ENCODE measurements around the gene CISTR.
"Not testable (repeated sequence)": the region's sequence is repeated elsewhere in the genome, so short reads cannot be mapped to it uniquely, and the experiment has no call there.

Gene CISTR

DNA sequence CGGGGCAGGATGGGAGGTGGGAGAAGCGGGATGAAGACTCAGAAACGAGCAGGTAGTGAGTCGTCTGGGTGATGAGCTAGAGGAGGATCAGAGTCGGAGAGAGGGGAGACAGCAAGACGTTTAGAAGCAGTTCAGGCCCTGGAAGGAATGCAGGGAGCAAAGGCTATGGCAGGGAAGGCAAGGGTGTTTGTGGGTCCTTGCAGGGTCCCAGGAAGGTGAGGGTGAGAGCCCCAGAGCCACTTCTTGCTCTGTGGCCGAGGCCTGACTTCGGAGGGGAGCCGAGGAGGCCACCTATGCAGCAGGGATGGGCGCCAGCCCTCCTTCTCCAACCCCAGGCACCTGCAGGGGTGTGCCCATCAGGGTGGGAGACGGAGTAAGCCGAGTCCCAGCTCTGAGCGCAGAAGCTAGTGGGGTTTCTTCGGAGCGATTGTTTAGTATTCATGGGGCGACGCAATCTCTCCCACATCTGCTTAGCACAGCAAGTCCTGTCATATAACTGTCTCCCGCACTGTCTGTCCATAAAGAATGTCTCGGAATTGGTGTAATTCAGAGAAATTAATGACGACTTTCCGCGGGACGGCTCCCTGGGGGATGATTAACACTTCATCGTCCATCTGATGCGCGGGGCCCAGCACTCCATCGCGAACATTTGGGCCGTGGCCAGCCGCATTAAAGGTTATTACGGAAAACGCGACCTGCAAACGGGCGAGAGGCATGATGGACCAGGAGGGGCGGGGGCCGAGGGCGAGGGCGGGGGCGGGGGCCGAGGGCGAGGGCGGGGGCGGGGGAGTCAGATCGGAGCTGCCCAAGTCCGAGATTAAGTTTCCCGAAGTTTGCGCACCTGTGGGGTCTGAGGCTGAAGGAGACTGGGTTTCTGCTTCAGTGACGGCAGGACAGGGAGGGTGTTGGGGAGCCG lies 12.3 kb downstream of the CISTR start:
- no peak for DNase-seq

DNA sequence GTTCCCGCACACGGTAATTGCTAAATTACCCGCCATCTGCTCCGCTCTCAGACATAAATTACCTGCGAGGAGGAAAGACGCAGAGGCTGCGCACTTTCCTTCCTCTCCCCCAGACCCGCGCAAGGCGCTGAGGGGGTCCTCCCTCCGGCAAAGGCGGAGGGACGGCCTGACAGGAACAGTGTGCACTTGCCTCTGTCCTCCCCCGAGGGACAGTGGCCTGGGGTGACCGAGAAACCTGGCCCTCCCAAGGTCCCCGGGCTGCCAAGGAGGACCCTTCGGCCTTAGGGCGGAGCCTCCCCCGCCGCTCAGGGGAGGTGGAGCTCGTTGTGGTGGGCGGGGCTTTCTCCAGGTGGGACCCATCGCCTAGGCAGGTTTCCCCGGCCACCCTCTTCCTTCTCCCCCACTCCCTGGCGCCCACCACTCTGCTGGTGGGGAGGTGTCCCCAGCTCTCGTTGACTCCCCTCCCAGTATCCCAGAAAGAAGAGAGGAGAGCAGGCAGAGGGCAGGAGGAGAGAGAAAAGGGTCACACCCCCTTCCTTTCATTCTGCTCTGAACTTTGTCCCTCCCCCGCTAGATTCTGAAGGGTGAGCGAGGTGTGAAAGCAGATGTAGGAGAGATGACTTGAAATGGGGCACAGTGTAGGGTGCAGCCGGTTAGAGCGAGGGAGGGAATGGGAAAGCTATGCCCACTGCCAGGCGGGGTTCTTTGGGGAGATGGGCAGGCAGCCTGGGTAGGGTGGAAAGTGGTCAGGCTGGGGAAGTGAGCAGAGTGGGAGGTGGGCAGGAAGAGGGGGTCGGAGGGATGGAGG lies 13.2 kb downstream of the CISTR start:
- DNase-seq: no peak

DNA sequence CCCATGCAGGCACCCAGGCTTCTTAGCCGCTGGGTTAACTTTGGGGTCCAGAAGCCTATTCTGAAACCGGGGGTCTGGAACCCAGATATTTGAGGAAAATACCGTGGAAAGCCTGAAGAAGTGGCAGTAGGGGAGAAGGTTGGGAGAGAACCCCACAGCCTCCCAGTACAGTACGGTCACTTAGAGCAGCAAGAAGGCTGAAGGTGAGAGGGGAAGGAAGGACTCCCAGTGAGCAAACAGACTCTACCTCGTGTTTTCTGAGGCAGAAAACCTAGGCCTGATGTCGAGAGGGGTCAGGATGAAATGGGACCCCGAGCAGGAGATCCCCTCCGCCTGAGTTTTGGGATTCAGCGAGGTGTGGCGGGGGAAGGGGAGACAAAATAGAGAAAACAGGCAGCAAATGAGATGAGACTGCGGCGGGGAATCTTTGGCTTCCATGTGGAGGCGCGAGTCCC lies 13.8 kb downstream of the CISTR start:
- DNase-seq: no peak

- no peak for DNase-seq
These were observed 14.5 kb downstream of the CISTR start for GRCh38 chr12:53737093-53737808.

DNA sequence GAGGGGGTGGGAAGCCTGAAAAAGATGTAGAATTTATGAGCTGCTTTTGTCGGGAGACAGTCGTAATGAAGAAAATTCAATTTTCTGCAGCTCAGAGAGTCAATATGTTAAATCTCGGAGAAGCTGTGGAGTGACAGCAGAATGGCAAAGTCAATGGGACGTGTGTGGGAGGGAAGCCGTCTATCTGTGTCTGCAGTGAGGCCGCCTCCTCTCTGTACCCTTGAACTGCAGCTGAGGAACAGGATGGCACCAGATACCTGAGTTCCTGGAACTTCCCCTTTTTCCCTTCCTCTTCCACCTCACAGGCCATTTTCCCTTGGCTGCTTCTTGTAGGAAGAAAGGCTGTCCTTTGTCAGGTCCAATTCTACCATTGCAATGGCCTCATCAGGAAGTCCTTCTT lies 15.2 kb downstream of the CISTR start:
- no peak for DNase-seq

DNA sequence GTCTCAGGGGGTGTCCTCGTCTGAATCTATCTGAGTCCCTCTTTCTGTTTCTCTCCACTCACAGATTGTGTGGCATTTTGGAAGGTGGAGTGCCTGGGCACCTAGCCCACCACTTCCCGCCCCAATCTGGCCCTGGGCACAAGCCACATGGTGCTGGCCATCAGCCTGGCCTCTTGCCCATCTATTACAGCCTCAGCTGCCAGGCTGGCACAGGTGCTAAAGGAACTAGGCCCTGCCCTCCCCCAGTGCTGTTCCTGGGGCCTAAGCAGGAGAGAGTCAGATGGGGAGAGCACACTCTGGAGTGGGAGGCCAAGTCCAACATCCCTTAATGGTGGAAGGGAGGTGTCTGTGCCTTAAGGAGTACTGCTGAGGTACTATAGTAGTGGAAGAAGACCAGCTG lies 16.2 kb downstream of the CISTR start:
- DNase-seq: no peak

- DNase-seq: no peak
These were observed 17.4 kb downstream of the CISTR start for GRCh38 chr12:53734425-53734824.

DNA sequence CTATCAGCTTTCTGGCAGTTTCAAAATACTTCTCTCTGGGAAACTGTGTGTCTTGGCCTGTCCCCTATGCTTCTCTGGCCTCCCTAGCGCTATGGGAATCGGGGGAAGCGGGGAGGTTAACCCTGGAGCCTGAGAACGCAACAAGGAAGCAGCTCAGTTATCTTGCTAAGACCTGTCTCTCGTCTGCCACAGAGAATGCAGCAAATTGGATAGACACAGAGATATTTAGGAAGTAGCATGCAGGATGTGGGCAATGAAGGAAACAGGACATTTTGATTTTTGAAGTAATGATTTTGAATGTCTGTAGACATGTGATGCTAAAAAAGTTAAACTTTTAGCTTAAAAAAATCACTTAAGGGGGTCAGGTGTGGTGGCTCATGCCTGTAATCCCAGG lies 18.0 kb downstream of the CISTR start:
- DNase-seq: no peak

DNA sequence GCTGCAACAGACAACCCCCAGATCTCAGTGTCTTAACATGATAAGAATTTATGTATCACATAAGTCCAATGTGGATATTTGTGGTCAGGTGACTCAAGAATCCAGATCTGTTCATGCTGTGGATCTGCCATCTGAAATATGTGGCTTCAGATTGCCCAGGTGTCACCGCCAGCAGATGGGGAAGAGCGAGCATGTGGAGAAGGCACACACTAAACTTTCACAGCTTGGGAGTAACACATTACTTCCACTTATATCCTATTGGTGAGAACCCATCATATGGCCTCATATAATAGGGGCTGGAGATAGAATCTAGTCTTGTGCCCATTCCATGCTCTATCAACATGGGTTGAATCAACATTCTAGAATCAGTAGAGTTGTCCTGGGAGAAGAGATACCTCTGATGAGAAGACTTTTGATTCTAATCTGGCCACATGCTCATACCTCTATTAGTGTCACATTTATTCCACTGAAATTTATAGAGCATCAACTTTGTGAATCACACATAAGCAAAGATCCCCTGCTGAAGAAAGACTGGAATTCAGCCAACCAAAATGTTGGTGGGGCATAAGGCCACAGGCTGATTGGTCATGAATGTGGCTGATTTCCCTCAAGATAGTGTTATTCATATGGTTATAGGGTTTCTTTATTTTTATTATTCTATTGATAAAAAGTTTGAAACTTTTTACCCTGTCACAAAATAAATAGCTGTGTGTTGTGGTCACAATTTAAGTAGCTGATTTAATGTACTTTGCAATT lies 18.6 kb downstream of the CISTR start:
- DNase-seq: no peak

DNA sequence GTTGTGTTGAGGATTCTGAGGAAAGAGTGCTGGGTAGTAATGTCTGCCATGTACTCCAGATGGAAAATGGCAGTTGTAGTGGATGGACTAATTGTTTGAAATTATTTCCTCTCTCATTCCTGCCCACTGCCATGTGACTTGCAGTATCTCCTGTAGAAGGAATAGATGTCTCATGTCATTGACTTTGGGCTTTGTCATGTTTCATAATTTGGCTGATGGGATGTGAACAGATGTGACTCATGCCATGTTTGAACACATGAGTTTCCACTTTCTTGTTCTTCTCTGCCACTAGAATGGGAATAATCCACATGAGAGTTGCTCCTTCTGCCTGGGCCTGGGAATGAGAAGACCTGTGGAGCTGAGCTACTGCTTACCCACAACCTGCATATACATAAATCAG lies 22.1 kb downstream of the CISTR start:
- DNase-seq: no peak

- DNase-seq: no peak
These were observed 23.6 kb downstream of the CISTR start for GRCh38 chr12:53728206-53728605.

- DNase-seq: peak; percentile 93
These were observed 24.3 kb downstream of the CISTR start, which contains the start of gene CALCOCO1 for GRCh38 chr12:53727310-53728041. TSS of gene CALCOCO1 (minus strand) at chr12:53727452. CDS start at chr12:53725242, 2,210 bp downstream.

GRCh38 chr12:53726946-53727309 lies 24.9 kb downstream of the CISTR start:
- DNase-seq: no peak

GRCh38 chr12:53726341-53726740 lies 25.4 kb downstream of the CISTR start:
- DNase-seq: no peak

GRCh38 chr12:53725824-53726223 lies 26.0 kb downstream of the CISTR start:
- DNase-seq: no peak

DNA sequence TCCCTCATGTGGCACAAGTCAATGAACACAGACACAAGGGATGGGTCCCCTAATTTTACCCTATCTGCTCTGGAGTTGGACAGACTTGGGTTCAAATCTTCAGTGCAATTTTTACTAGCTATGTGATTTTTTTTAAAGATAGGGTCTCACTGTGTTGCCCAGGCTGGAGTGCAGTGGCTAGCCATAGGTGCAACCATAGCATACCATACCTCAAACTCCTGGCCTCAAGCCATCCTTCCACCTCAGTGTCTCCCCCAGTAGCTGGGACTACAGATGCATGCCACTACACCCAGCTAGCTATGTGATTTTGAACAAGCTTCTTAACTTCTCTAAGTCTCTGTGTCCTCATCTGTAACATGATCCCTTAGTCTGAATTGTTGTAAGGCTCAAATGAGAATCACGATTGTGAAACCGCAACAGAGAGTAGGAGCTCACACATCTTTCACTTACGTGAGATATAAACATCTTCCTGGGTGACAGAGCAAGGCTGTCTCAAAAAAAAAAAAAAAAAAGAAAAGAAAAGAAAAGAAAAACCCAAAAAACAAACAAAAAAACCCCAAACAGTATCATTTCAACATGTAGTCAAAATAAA lies 29.2 kb downstream of the CISTR start:
- no peak for DNase-seq

DNA sequence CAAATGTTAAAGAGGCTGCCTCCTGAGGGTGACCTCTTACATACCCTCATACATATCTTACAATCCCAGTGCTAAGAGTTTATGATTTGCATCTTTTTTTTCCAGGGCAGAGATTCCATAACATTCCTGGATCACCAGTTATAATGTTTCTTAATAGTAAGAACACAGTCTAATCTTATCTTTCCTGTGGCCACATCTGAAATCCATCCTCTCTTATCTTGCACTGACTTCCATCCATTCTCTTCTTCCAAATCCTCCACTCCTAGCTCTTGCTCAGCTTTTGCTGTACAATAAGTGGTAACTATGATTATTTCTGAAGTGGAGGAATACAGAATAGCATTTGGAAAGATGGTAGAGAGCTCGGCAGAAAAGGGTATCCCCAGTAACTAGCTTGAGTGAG lies 30.8 kb downstream of the CISTR start:
- no peak for DNase-seq

GRCh38 chr12:53719649-53720048 lies 32.1 kb downstream of the CISTR start:
- DNase-seq: no peak

DNA sequence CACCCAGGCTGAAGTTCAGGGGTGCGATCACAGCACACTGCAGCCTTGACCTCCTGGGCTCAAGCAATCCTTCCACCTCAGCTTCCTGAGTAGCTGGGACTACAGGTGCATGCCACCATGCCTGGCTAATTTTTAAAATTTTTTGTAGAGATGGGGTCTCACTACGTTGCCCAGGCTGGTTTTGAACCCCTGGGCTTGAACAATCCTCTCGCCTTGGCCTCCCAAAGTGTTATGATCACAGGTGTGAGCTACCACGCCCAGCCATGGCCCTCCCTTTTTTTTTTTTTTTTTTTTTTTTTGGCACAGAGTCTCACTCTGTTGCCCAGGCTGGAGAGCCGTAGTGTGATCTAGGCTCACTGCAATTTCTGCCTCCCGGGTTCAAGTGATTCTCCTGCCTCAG lies 33.2 kb downstream of the CISTR start:
- DNase-seq: not testable (repeated sequence)

DNA sequence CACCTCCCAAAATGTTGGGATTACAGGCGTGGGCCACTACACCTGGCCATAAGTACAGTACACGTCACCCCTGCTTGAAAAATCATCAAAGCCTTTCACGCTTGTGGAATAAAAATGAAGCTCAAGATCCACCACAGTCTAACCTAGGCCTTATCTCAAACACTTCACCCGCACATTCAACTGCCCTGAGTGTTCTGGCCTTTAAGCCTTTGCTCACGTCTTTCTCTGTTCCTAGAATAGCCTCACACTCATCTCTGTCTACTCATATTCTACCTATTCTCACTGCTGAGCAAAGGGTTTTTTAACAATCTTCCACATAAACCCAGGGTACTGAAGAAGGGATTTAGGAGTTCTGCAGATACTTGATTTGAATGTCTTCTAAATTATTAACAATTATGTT lies 34.5 kb downstream of the CISTR start:
- DNase-seq: no peak

DNA sequence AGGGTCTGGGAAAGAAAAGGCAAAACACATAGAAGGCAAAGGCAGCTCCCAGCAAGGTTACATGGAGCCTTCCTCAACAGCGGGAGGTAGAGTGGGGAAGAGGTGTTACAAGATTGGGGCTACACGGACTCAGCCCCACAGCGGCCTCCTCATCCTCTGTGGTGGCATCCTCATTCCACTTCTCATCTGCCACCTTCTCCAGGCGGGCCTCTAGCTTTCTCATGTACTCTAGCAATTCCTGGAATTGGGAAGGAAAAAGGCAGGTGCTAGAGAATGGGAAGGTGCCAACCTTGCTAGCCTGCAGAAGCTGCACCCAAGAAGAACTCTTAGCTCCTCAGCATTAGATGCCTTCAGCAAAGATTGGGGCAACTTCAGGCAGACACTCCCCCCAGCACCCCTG lies 37.8 kb downstream of the CISTR start:
- DNase-seq: no peak
